ENCODE results near the gene EGFR.

- no peak for TF ChIP-seq CTCF (IDR thresholded peaks at IDR 0.05)
- TF ChIP-seq POLR2A (IDR thresholded peaks at IDR 0.05) = no peak
These were observed 205.3 kb downstream of the EGFR start for GRCh38 chr7:55224111-55224510.
